ENCODE data around the gene PRKCH. TPM values are rescaled to one million over a fixed set of nuclear protein-coding genes. Genes with fewer than 3 reads are reported as not detected.
A peak's percentile ranks its signal among the peaks of the same experiment; 100 is the strongest.
"Not testable (repeated sequence)": the region's sequence is repeated elsewhere in the genome, so short reads cannot be mapped to it uniquely, and the experiment has no call there.

The PRKCH gene
- total RNA-seq, 5 donors from 2014 or later (not counting 1 experiment from before 2014, with no cell fraction given) = 267 to 436 (median 326) TPM

- no CpG with 5 or more reads among the region's 1 CpG for WGBS (ENCODE audit: insufficient coverage)
- Histone ChIP-seq H3K9me3 (no peaks in the 10 kb centered on the region), H3K36me3 (ENCODE audit: control insufficient read depth in 2 of 2, extremely low read depth in 1 of 2, insufficient read depth in 1 of 2, low read length in 1 of 2) (peaks cover 0 to 13% of the 10 kb centered on the region in 2 donors), H3K4me3 (ENCODE audit: control insufficient read depth in 1 of 2, extremely low read depth in 1 of 2, low read length in 1 of 2) (no peak overlapping the region), H3K4me1 (ENCODE audit: control insufficient read depth in 1 of 2, extremely low read depth in 1 of 2, insufficient read depth in 2 of 2, low read length in 2 of 2) (peaks cover 68 to 94% of the 10 kb centered on the region in 2 experiments), H3K27ac (ENCODE audit: low read length) (no peak overlapping the region), H3K27me3 (replicated peaks in 1 of 2; ENCODE audit: control insufficient read depth in 2 of 2, extremely low read depth in 1 of 2, insufficient read depth in 2 of 2, low read length in 1 of 2) (no peaks in the 10 kb centered on the region)
- CTCF ChIA-PET = interaction anchor here in 1 of 2 donors (1.3 kb wide), 1 partner anchor 10 kb away, joined by 4 read pairs; no protein-coding TSS in a partner anchor
- H3K4me3 Mint-ChIP-seq = no peak overlapping the region
- no peaks in the 10 kb centered on the region for H3K9me3 Mint-ChIP-seq
- POLR2A ChIA-PET = interaction anchor here in 1 of 2 donors (0.7 to 1.6 kb wide), 2 partner anchors 9 to 105 kb away, joined by 4 to 7 read pairs; no protein-coding TSS in a partner anchor
- peaks cover 43 to 52% (median 51%) of the 10 kb centered on the region in 3 donors for H3K4me1 Mint-ChIP-seq
- peaks cover 23% of the 10 kb centered on the region for H3K36me3 Mint-ChIP-seq
- H3K27me3 Mint-ChIP-seq = no peaks in the 10 kb centered on the region
- peak overlapping the region in 1 of 2 donors; percentile 31 for H3K27ac Mint-ChIP-seq
- ATAC-seq (replicated peaks in 1 of 4) (no peak), DNase-seq (no peak)
Observed at GRCh38 chr14:61409782-61410181, 88.4 kb downstream of the PRKCH start.

- CTCF ChIA-PET; H3K4me1 Mint-ChIP-seq; H3K4me3 ChIP-seq (ENCODE audit: control insufficient read depth in 1 of 2, extremely low read depth in 1 of 2, low read length in 1 of 2); H3K27me3 ChIP-seq (replicated peaks in 1 of 2; ENCODE audit: control insufficient read depth in 2 of 2, extremely low read depth in 1 of 2, insufficient read depth in 2 of 2, low read length in 1 of 2); H3K27me3 Mint-ChIP-seq; ATAC-seq (replicated peaks in 1 of 4); H3K9me3 ChIP-seq; H3K9me3 Mint-ChIP-seq: not testable (repeated sequence)
- Mint-ChIP-seq H3K27ac (peak overlapping the region in 1 of 2 donors; percentile 75), H3K4me3 (peak overlapping the region in 1 of 3 donors; percentile 22), H3K36me3 (peaks cover 19% of the 10 kb centered on the region)
- Histone ChIP-seq H3K27ac (ENCODE audit: low read length) (peak overlapping the region; percentile 49), H3K36me3 (ENCODE audit: control insufficient read depth in 2 of 2, extremely low read depth in 1 of 2, insufficient read depth in 1 of 2, low read length in 1 of 2) (peaks cover 0 to 14% of the 10 kb centered on the region in 2 donors), H3K4me1 (ENCODE audit: control insufficient read depth in 1 of 2, extremely low read depth in 1 of 2, insufficient read depth in 2 of 2, low read length in 2 of 2) (peaks cover 72 to 91% of the 10 kb centered on the region in 2 experiments)
- peak in 1 of 35 experiments; percentile 6 for DNase-seq
- POLR2A ChIA-PET = interaction anchor here in 1 of 2 donors (0.6 kb wide), 1 partner anchor 12 kb away, joined by 3 read pairs; no protein-coding TSS in a partner anchor
- WGBS (ENCODE audit: insufficient coverage) = 80% methylated on average over 2 of the region's 4 CpGs
Observed at GRCh38 chr14:61415934-61416333, 94.6 kb downstream of the PRKCH start.

GRCh38 chr14:61416591-61416990 lies 95.2 kb downstream of the PRKCH start:
- peak in 2 of 35 experiments; percentile 7 to 42 for DNase-seq
- Histone ChIP-seq H3K36me3 (ENCODE audit: control insufficient read depth in 2 of 2, extremely low read depth in 1 of 2, insufficient read depth in 1 of 2, low read length in 1 of 2) (peaks cover 0 to 8% of the 10 kb centered on the region in 2 donors), H3K4me1 (ENCODE audit: control insufficient read depth in 1 of 2, extremely low read depth in 1 of 2, insufficient read depth in 2 of 2, low read length in 2 of 2) (peaks cover 71 to 89% of the 10 kb centered on the region in 2 experiments), H3K9me3 (no peaks in the 10 kb centered on the region), H3K27ac (ENCODE audit: low read length) (peak overlapping the region; percentile 49), H3K4me3 (ENCODE audit: control insufficient read depth in 1 of 2, extremely low read depth in 1 of 2, low read length in 1 of 2) (no peak overlapping the region), H3K27me3 (replicated peaks in 1 of 2; ENCODE audit: control insufficient read depth in 2 of 2, extremely low read depth in 1 of 2, insufficient read depth in 2 of 2, low read length in 1 of 2) (no peaks in the 10 kb centered on the region)
- Mint-ChIP-seq H3K27ac (peak overlapping the region in 1 of 2 donors; percentile 75), H3K4me1 (no peaks in the 10 kb centered on the region), H3K9me3 (no peaks in the 10 kb centered on the region), H3K4me3 (peak overlapping the region in 2 of 3 donors; percentile 35 to 40), H3K36me3 (peaks cover 13% of the 10 kb centered on the region), H3K27me3 (no peaks in the 10 kb centered on the region)
- POLR2A ChIA-PET = interaction anchor here in 1 of 2 donors (0.6 to 1.4 kb wide), 4 partner anchors 10 to 86 kb away, joined by 3 to 4 read pairs (median 4); no protein-coding TSS in a partner anchor
- peak; percentile 29 to 41 (median 36) for ATAC-seq (replicated peaks in 1 of 4)
- no CpG with 5 or more reads among the region's 2 CpGs for WGBS (ENCODE audit: insufficient coverage)
- CTCF ChIA-PET = interaction anchor here in 1 of 2 donors (1.4 kb wide), 1 partner anchor 13 kb away, joined by 5 read pairs; no protein-coding TSS in a partner anchor

- Mint-ChIP-seq H3K9me3 (no peaks in the 10 kb centered on the region), H3K4me1 (no peaks in the 10 kb centered on the region), H3K36me3 (peaks cover 12% of the 10 kb centered on the region), H3K27ac (peak overlapping the region in 1 of 2 donors; percentile 75), H3K4me3 (peak overlapping the region in 1 of 3 donors; percentile 40), H3K27me3 (no peaks in the 10 kb centered on the region)
- CTCF ChIA-PET = interaction anchor here in 1 of 2 donors (0.5 to 1.4 kb wide), 2 partner anchors 14 kb away, joined by 5 read pairs; no protein-coding TSS in a partner anchor
- no peaks in the 10 kb centered on the region for H3K9me3 ChIP-seq
- H3K27me3 ChIP-seq (replicated peaks in 1 of 2; ENCODE audit: control insufficient read depth in 2 of 2, extremely low read depth in 1 of 2, insufficient read depth in 2 of 2, low read length in 1 of 2) = no peaks in the 10 kb centered on the region
- DNase-seq (peak in 2 of 35 experiments; percentile 6 to 51), ATAC-seq (replicated peaks in 1 of 4) (peak in 3 of 4 experiments; percentile 4 to 53 (median 17))
- H3K36me3 ChIP-seq (ENCODE audit: control insufficient read depth in 2 of 2, extremely low read depth in 1 of 2, insufficient read depth in 1 of 2, low read length in 1 of 2) = peaks cover 0 to 6% of the 10 kb centered on the region in 2 donors
- H3K4me1 ChIP-seq (ENCODE audit: control insufficient read depth in 1 of 2, extremely low read depth in 1 of 2, insufficient read depth in 2 of 2, low read length in 2 of 2) = peaks cover 68 to 92% of the 10 kb centered on the region in 2 experiments
- no CpG with 5 or more reads among the region's 4 CpGs for WGBS (ENCODE audit: insufficient coverage)
- H3K4me3 ChIP-seq (ENCODE audit: control insufficient read depth in 1 of 2, extremely low read depth in 1 of 2, low read length in 1 of 2) = no peak overlapping the region
- POLR2A ChIA-PET = interaction anchor here in 1 of 2 donors (0.6 to 1.4 kb wide), 5 partner anchors 11 to 87 kb away, joined by 3 to 6 read pairs (median 4); no protein-coding TSS in a partner anchor
- H3K27ac ChIP-seq (ENCODE audit: low read length) = peak overlapping the region; percentile 49
Observed at GRCh38 chr14:61417141-61417540, 95.8 kb downstream of the PRKCH start.

- H3K4me3 Mint-ChIP-seq = peak overlapping the region in 1 of 3 donors; percentile 40
- POLR2A ChIA-PET = interaction anchor here in 1 of 2 donors (0.7 to 1.4 kb wide), 2 partner anchors 16 to 88 kb away, joined by 4 read pairs; no protein-coding TSS in a partner anchor
- Histone ChIP-seq H3K27ac (ENCODE audit: low read length) (peak overlapping the region; percentile 49), H3K4me1 (ENCODE audit: control insufficient read depth in 1 of 2, extremely low read depth in 1 of 2, insufficient read depth in 2 of 2, low read length in 2 of 2) (peaks cover 63 to 90% of the 10 kb centered on the region in 2 experiments), H3K4me3 (ENCODE audit: control insufficient read depth in 1 of 2, extremely low read depth in 1 of 2, low read length in 1 of 2) (no peak overlapping the region), H3K36me3 (ENCODE audit: control insufficient read depth in 2 of 2, extremely low read depth in 1 of 2, insufficient read depth in 1 of 2, low read length in 1 of 2) (peaks cover 0 to 6% of the 10 kb centered on the region in 2 donors), H3K9me3 (no peaks in the 10 kb centered on the region), H3K27me3 (replicated peaks in 1 of 2; ENCODE audit: control insufficient read depth in 2 of 2, extremely low read depth in 1 of 2, insufficient read depth in 2 of 2, low read length in 1 of 2) (no peaks in the 10 kb centered on the region)
- no peaks in the 10 kb centered on the region for H3K9me3 Mint-ChIP-seq
- DNase-seq (peak in 1 of 35 experiments; percentile 3), ATAC-seq (replicated peaks in 1 of 4) (no peak)
- H3K27ac Mint-ChIP-seq = peak overlapping the region in 1 of 2 donors; percentile 75
- H3K36me3 Mint-ChIP-seq = peaks cover 14% of the 10 kb centered on the region
- no peaks in the 10 kb centered on the region for H3K27me3 Mint-ChIP-seq
- no peaks in the 10 kb centered on the region for H3K4me1 Mint-ChIP-seq
- CTCF ChIA-PET = no interaction called here
- no CpG with 5 or more reads among the region's 7 CpGs for WGBS (ENCODE audit: insufficient coverage)
Observed at GRCh38 chr14:61417883-61418455, 96.6 kb downstream of the PRKCH start.

GRCh38 chr14:61418746-61419145 lies 97.4 kb downstream of the PRKCH start:
- Mint-ChIP-seq H3K4me3 (peak overlapping the region in 2 of 3 donors; percentile 6 to 11), H3K4me1 (peaks cover 0 to under 1% (median 0%) of the 10 kb centered on the region in 3 donors), H3K36me3 (peaks cover 20% of the 10 kb centered on the region), H3K9me3 (peaks cover 0 to 4% (median 4%) of the 10 kb centered on the region in 3 donors), H3K27me3 (no peaks in the 10 kb centered on the region), H3K27ac (peak overlapping the region in 1 of 2 donors; percentile 82)
- Histone ChIP-seq H3K27ac (ENCODE audit: low read length) (peak overlapping the region; percentile 49), H3K27me3 (replicated peaks in 1 of 2; ENCODE audit: control insufficient read depth in 2 of 2, extremely low read depth in 1 of 2, insufficient read depth in 2 of 2, low read length in 1 of 2) (no peaks in the 10 kb centered on the region), H3K9me3 (no peaks in the 10 kb centered on the region), H3K36me3 (ENCODE audit: control insufficient read depth in 2 of 2, extremely low read depth in 1 of 2, insufficient read depth in 1 of 2, low read length in 1 of 2) (peaks cover 0 to 8% of the 10 kb centered on the region in 2 donors), H3K4me3 (ENCODE audit: control insufficient read depth in 1 of 2, extremely low read depth in 1 of 2, low read length in 1 of 2) (peak overlapping the region in 1 of 2 donors; percentile 6), H3K4me1 (ENCODE audit: control insufficient read depth in 1 of 2, extremely low read depth in 1 of 2, insufficient read depth in 2 of 2, low read length in 2 of 2) (peaks cover 64 to 88% of the 10 kb centered on the region in 2 experiments)
- peak in 1 of 35 experiments; percentile 5 for DNase-seq
- CTCF ChIA-PET = interaction anchor here in 1 of 2 donors (0.6 to 1.1 kb wide), 2 partner anchors 10 to 83 kb away, joined by 3 read pairs; no protein-coding TSS in a partner anchor
- ATAC-seq (replicated peaks in 1 of 4) = no peak
- WGBS (ENCODE audit: insufficient coverage) = no CpG with 5 or more reads among the region's 4 CpGs
- POLR2A ChIA-PET = interaction anchor here in 1 of 2 donors (0.9 kb wide), 1 partner anchor 86 kb away, joined by 3 read pairs; no protein-coding TSS in a partner anchor

All from T-cell (primary cell).